Right ventricle myocardium inferior (tissue), 1 donor: ENCODE data around the gene PLEKHA8. TPM values are rescaled to one million over a fixed set of nuclear protein-coding genes. Genes with fewer than 3 reads are reported as not detected.
"Not testable (repeated sequence)": the region's sequence is repeated elsewhere in the genome, so short reads cannot be mapped to it uniquely, and the experiment has no call there.

Experiments used
- ATAC-seq: fragments of 200-7000 bp; cut with Tn5 transposase; one replicate; pipeline ENCODE4 v1.9.1; 2020; ENCODE audit warnings: mild to moderate bottlenecking, moderate library complexity
- DNase-seq: peaks from one replicate; pipeline ENCODE4 v3.0.0; 2021; ENCODE audit errors: missing footprints
- intact Hi-C: fragments of 100-400 bp; cut with DNase I; formaldehyde crosslinking; loops from one replicate; pipeline ENCODE4 v1.11.0; 2022
- total RNA-seq: library from RNA; stranded (reverse); fragmentation: NEBNext Ultra II Directional; extraction: Animal tissue kit (Norgen Biotek cat#: 25700); gene quantifications from one replicate; pipeline ENCODE4 v1.2.1, GENCODE V29; 2021
- donor health status: DM: no; HTN: yes; CAD: no; lungs with severe emphysema.

Gene PLEKHA8
- total RNA-seq, 1 donor from 2014 or later: 3.9 TPM

DNA sequence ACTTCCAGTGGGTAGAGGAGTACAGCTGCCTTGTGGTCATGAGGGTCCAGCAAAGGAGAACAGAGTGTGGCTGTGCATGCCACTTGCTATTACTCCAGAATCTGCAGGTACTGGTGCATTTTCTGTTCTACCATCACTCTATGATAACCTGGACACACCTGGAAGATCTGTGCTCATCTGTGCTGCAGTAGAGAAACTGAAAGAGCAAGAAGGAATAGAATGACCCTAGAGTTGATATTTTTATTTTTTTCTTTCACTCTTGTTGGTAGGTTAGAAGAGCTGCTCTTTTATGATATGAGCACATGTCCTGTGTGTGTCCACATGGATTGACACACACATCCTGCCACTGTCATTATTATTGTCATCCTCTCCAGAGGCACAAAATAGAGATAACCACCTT, 58.3 kb downstream of the PLEKHA8 start:
- intact Hi-C loops: no loop called here
- no peak for DNase-seq
- ATAC-seq: no peak

DNA sequence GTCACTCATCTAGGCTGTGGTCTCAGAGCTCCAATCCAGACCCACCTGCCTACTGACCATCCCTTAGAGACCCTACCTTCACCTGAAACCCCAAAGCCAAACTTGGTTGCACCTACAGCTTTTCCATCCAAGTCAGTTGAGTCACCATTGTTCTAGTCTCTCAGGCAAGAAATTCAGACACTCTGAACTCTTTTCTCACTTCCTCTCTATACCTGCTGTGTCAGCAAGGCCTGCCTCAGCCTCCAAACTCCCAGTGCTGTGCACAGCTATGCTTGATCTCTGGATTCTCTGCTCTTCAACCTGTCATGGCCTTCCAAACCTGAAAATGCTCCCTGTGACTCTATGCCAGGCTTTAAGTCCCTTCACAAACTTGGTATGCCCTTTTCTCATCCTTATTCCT, 59.2 kb downstream of the PLEKHA8 start:
- DNase-seq (no peak), ATAC-seq (no peak)
- intact Hi-C loops: no loop called here

DNA sequence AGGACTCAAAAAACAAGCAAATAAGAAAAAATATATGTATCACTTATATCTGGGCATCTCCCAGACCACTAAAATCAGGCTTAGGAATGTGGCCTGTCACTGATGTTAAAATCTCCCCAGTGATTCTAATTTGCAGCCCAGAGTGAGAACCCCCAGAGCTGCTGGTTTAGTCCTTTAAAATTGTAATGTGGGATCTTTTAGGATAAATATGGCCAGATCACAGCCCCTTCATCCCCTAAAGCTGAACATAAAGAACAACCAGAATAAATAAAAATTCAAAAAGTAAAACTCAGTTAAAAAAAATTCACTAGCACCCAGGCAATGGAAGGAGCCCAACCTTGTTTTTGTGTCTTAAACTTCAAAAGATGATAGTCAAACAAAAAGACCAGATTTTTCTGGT, 60.1 kb downstream of the PLEKHA8 start:
- intact Hi-C loops: no loop called here
- ATAC-seq: no peak

DNA sequence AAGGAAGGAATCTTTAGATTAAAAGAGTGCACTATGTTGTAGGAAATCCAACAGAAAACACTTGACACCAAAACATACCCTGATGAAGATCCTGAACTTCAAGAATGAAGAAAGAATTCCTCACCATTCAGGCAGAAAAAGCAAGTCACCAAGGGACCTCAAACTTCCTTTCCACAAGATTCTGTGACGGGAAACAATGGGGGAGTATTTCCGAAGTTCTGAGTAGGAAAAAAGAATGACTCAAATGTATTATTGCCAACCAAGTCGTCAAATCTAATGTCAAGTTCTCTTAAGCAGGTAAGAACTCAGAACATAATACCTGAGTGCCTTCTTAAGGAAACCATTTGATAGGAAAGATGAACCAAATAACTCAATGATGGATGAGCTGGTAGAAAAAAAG, 61.9 kb downstream of the PLEKHA8 start:
- ATAC-seq: no peak
- intact Hi-C loops: no loop called here
- no peak for DNase-seq

More for the DNA sequence above, 60.1 kb downstream of the PLEKHA8 start:
- no peak for DNase-seq

DNA sequence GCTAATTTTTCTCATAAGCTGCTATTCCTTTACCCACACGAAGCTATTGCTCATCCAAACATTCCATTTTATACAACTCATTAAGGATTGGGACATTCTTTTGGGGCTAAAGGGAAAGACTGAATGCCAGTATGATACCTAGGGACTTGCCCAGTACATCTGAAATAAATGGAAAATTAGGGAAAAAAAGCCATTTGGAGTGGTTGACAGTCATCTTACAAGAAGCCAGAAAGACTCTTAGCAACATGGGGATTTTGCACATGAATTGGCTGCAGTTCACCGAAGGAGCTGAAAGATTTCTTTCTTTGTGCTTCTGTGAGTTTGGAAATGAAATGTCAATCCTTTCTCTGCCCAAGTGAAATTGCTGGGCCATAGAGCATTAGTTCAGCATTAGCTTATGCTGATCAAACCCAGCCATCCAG, 63.3 kb downstream of the PLEKHA8 start:
- intact Hi-C loops: no loop called here
- ATAC-seq (peak; percentile 71), DNase-seq (no peak)

DNA sequence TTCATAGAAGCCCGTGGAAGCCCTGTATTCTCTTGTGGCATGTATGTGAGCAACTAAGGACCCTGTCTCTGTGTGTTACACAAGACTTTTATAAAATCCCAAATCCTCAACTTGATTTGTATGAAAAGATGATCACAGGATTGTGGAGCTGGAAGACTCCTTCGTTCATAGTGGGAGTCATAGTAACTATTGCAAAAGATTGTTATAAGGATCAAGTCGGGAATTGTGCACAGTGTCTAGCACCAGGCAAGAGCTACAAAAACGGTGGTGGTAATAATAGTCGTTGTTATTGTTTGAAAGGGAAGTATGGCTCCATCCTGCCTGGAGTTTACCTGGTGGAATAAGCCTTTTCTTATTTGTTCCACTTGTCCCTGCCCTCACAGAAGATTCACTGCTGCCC, 63.8 kb downstream of the PLEKHA8 start:
- DNase-seq (no peak), ATAC-seq (peak; percentile 43)
- intact Hi-C loops: no loop called here

DNA sequence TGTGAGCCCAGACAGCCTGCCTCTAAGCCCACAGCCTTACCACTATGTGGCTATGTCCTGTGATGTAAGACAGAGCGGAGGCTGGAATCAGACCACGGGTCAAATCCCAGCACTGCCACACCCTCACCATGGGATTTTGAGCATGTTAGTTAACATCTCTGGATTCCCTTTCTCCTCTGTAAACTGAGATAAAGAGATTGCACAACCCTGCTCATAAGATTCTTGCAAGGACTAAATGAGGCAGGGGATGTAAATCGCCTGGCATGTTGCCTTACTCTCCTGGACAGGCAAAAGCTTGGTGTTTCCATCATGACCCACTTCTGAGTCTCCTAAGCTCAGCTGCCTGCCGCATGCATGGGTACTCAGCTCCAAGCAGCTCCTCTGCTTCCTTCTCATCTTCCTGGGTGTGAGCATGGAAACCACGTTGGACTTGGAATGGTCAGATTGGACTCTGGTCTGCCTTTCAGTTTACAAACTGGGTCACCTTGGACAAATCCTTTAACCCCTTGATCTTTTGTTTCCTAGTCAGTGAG, 65.3 kb downstream of the PLEKHA8 start:
- no peak for DNase-seq

DNA sequence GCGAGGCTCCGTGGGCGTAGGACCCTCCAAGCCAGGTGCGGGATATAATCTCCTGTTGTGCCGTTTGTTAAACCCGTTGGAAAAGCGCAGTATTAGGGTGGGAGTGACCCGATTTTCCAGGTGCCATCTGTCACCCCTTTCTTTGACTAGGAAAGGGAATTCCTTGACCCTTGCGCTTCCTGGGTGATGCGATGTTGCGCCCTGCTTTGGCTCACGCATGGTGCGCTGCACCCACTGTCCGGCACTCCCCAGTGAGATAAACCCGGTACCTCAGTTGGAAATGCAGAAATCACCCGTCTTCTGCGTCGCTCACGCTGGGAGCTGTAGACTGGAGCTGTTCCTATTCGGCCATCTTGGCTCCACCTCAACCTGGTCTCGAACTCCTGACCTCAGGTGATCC, 70.4 kb downstream of the PLEKHA8 start:
- ATAC-seq, intact Hi-C loops, DNase-seq: not testable (repeated sequence)

More for the DNA sequence above, 65.3 kb downstream of the PLEKHA8 start:
- intact Hi-C loops: no loop called here
- peak; percentile 89 for ATAC-seq

DNA sequence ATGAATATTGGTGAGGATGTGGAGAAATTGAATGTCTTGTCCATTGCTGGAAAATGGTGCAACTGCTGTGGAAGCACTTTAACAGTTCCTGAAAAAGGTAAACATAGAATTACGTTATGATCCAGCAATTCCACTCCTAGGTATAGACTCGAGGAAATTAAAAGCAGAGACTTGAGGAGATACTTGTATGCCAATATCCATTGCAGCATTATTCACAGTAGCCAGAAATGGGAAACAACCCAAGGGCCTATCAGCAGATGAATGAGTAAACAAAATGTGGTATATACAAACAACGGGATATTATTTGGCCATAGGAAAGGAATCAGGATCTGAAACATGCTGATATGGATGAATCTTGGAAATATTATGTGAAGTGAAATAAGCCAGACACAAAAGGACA, 74.1 kb downstream of the PLEKHA8 start:
- no peak for ATAC-seq
- intact Hi-C loops: no loop called here
- no peak for DNase-seq

DNA sequence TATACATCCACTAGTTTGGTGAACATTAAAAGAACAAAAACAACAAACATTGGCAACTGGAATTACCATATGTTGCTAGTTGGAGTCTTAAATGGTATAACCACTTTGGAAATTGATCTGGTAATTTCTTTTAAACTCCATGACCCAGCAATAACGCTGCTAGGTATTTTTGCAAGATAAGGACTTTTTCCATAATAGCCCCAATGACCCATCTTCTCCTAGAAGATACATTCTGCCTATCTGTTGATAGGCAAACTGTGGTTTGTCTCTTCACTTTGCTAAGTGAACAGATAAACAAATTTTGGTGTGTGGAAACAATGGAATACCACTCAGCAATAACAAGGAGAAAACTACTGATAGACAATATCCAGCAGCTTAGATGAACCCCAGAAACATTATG, 75.9 kb downstream of the PLEKHA8 start:
- DNase-seq: no peak
- no peak for ATAC-seq
- intact Hi-C loops: no loop called here

DNA sequence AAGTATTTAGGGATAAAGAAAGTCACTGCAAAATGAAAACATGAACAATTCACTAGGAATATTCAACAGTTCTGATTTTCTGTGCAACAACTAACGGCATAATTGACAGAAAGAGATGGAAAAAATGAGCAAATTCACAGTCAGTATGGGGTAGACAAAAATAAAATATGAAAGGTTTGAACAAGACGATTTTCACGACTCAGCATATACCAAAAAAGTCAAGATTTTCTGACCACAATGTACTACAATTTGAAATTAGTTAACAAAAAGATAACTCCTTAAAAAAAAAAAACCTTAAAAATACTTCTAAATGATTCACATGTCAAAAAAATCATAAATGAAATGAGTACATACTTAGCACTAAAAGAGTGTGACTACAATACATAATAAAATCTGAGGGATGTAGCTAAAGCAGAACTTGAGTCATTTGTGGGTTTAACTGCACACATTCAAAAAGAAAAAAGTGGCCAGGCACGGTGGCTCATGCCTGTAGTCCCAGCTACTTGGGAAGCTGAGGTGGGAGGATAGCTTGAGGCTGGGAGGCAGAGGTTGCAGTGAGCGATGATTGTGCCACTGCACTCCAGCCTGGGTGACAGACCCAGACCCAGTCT, 84.0 kb downstream of the PLEKHA8 start:
- no peak for ATAC-seq
- no peak for DNase-seq
- intact Hi-C loops: no loop called here

DNA sequence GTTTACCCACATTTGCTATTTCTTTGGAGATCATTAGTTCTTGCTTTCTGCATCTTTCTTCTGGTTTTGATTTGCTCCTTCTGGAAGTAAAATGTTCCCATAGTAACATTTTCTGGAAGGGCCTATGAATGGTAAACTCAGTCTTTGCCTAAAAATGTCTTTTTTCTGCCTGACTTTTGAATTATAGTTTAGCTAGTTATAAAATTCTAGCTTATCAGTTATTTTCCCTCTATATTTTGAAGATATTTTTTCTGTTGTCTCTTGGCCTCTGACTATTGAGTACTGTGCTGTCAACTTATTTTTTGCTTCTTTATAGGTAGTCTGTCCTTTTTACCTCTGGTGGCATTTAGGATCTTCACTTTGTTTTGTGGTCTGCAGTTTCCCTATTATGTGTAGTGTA, 84.9 kb downstream of the PLEKHA8 start:
- ATAC-seq (no peak), DNase-seq (no peak)
- intact Hi-C loops: no loop called here

DNA sequence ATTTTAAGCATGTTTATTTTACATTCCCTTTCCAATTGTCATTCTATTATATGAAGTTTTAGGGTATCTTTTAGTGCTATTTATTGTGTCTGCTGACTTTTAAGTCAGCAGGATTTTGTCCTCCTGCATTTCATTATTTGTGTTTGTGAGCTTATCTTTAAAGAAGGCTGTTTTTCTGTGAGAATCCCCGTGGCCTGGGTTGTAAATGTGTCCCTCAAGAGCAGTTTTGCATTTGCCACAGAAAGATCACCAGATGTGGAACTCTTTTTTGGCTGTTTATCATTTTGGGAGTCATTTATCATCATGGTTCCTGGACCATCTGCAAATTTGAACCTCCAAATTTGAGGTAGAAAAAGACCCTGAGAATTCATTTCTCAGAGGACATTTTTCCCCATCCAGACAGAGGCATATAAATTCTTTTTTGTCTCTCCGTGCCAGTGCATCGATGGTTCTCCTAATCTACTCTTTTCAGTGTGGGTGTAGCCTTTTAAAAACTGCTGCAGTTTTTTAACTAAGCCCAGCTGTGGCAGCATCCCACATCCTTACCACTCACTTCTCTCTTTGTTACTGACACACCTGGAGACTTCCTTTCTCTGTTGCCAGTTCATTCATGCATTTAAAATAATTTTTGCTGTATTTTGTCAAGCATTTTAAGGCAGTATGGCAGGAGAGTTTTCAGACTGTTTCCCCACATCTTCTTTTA, 86.5 kb downstream of the PLEKHA8 start:
- DNase-seq (no peak), ATAC-seq (no peak)
- intact Hi-C loops: no loop called here

DNA sequence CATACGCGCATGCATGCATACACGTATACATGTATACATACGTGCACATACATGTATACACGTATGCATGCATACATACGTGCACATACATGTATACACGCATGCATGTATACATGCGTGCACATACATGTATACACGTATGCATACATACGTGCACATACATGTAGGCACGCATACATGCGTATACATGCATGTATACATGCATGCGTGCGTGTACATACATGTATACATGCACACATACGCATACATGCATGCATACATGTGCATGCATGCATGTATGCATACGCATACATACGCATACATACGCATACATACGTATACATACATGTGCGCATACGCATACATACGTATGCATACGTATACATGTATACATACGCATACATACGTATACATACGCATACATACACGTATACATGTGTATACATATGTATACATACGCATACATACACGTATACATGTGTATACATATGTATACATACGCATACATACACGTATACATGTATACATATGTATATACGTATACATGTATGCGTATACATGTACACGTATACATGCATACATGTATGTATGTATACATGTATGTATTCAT, 87.6 kb downstream of the PLEKHA8 start:
- intact Hi-C loops: no loop called here
- DNase-seq (no peak), ATAC-seq (no peak)

DNA sequence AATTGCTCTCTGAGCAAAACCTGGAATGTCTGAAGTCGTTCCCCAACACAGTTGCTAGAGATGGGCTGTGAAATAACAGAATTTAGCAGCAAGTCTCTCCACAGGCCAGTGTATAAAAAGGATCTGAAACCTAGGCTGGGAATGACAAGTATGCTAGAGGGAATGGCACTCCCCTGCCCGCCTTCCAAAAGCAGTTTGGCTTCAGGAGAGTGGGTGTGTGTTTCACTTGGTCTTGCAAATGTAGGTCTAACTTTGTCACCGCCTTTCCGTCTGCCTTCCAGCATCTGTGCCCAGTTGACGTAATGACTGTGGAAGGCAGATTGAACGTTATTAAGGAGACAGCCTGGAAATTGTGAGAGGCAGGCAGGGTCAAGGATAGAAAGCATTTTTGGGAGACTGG, 88.6 kb downstream of the PLEKHA8 start:
- intact Hi-C loops: no loop called here
- peak; percentile 82 for ATAC-seq
- no peak for DNase-seq

DNA sequence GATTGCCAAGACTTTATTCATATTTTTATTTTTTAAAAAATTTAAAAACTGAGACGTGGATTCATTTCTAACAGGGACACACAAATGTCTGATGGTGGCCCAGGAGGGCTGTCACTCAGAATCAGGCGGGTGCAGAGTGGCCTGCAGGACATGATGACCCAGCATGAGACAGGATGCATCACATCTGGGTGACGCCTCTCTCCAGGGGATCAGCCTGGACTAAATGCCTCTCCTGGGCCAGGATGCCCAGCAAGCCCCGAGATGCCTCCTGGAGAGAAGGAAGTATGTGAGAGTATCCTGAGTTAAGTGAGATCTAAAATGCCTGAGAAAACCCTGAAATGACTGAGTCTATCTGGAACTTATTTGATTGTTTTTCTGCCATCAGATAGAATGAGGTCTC, 89.7 kb downstream of the PLEKHA8 start:
- no peak for DNase-seq
- ATAC-seq: no peak
- intact Hi-C loops: no loop called here

DNA sequence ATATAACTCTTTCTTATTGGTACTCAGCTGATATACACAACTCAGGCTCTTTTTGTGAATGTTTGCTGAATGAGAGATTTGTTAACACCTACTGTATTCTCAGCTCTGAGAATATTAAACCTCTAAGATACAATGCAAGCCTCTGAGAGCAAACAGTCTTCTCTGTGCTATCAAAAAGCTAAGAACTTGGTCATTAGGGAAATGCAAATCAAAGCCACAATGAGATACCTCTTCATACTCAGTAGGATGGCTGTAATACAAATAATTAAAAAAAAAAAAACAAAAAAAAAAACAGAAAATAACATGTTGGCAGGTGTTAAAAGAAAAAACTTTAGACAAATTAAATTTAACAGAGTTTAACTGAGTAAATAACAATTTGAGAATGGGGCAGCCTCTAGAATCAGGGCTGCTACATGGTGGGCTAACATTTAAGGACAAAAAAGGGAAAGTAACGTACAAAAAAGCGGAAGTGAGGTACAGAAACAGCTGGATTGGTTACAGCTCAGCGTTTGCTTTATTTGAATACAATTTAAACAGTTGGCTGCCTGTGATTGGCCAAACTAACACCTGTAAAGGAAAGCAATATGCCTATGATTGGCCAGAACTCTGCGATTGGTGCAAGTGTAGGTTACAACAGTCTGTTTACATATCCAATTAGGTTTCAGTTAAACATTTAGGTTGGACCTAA, 91.8 kb downstream of the PLEKHA8 start:
- DNase-seq (no peak), ATAC-seq (no peak)
- intact Hi-C loops: no loop called here

DNA sequence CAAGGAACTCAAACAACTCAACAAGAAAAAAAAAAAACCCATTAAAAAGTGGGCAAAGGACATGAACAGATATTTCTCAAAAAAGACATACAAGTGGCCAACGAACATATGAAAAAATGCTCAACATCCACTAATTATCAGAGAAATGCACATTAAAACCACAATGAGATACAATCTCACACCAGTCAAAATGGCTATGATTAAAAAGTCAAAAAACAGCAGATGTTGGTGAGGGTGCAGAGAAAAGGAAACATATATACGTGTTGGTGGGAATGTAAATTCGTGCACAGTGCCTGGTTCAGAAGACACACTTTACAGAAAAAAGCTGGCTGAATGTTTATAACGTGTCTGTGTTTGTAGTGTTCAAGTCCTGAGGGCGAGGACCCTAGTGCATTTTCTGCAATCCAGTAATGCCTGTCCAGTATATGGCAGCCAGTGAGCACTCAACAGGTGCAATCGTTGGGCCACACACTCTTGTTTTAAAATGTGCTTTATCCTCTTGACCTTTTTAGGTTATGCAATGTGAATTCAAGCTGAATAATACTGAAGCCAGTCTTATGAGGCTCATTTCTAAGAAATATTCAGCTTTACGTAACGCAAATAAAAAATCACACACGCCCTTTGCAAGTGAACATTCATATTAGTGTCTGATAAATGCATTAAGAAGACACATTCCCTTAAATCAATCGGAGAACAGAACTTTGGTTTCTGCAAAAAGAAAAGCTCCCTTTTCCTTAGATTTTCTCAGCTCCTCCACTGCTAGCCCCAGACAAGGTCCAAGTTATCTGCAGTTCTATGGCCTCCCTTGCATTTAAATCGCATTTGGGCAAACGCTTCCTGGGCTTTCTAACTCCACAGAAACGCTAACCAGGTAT, 105.8 kb downstream of the PLEKHA8 start:
- ATAC-seq: no peak
- no peak for DNase-seq
- intact Hi-C loops: no loop called here
